HEK293 (cell line): ENCODE data around the gene PTPRG.

ENCODE experiments used
- CTCF ChIP-seq: fragments of 450-650 bp; formaldehyde crosslinking; IDR thresholded peaks from 2 replicates; pipeline ENCODE4 v1.5.1; 2016; ENCODE audit warnings: missing biosample characterization, missing genetic modification characterization
- KLF16 ChIP-seq: fragments of 450-650 bp; formaldehyde crosslinking; IDR thresholded peaks from 2 replicates; pipeline ENCODE4 v1.5.1; 2017; ENCODE audit warnings: missing biosample characterization, missing genetic modification characterization
- ZNF114 ChIP-seq: fragments of 450-650 bp; formaldehyde crosslinking; IDR thresholded peaks from 2 replicates; pipeline ENCODE4 v1.5.0; 2017; ENCODE audit warnings: missing biosample characterization, missing genetic modification characterization
- ZNF138 ChIP-seq: fragments of 450-650 bp; formaldehyde crosslinking; IDR thresholded peaks from 2 replicates; pipeline ENCODE4 v1.5.1; 2016; ENCODE audit warnings: missing biosample characterization, missing genetic modification characterization, borderline replicate concordance
- ZNF146 ChIP-seq: fragments of 450-650 bp; formaldehyde crosslinking; IDR thresholded peaks from 2 replicates; pipeline ENCODE4 v1.5.1; 2016; ENCODE audit warnings: missing biosample characterization, missing genetic modification characterization
- ZNF24 ChIP-seq: fragments of 450-650 bp; formaldehyde crosslinking; IDR thresholded peaks from 2 replicates; pipeline ENCODE4 v1.5.1; 2016; ENCODE audit warnings: missing biosample characterization, missing genetic modification characterization
- ZNF561 ChIP-seq: fragments of 450-650 bp; IDR thresholded peaks from 2 replicates; pipeline ENCODE4 v1.5.1; 2018; ENCODE audit warnings: missing biosample characterization, missing genetic modification characterization, borderline replicate concordance
- ZNF600 ChIP-seq: fragments of 450-650 bp; formaldehyde crosslinking; IDR thresholded peaks from 2 replicates; pipeline ENCODE4 v1.5.1; 2016; ENCODE audit warnings: missing biosample characterization, missing genetic modification characterization
- TF ChIP-seq, protein P1 (sequence below): fragments of 450-650 bp; formaldehyde crosslinking; IDR thresholded peaks from 2 replicates; pipeline ENCODE4 v1.5.1; 2016; ENCODE audit warnings: missing biosample characterization, missing genetic modification characterization

- TF ChIP-seq CTCF (tag by site-specific recombination) (no peak; the same call in 1 of the 2 replicates), ZNF146 (no peak), ZNF600 (tag by site-specific recombination) (peak; percentile 97), KLF16 (tag by site-specific recombination) (no peak), ZNF24 (tag by site-specific recombination) (no peak), ZNF561 (0 out of 2 replicates have a peak, but pooled peaks have one; percentile 12), ZNF138 (no peak), ZNF114 (tag by site-specific recombination) (no peak)
- TF ChIP-seq, protein P1, sequence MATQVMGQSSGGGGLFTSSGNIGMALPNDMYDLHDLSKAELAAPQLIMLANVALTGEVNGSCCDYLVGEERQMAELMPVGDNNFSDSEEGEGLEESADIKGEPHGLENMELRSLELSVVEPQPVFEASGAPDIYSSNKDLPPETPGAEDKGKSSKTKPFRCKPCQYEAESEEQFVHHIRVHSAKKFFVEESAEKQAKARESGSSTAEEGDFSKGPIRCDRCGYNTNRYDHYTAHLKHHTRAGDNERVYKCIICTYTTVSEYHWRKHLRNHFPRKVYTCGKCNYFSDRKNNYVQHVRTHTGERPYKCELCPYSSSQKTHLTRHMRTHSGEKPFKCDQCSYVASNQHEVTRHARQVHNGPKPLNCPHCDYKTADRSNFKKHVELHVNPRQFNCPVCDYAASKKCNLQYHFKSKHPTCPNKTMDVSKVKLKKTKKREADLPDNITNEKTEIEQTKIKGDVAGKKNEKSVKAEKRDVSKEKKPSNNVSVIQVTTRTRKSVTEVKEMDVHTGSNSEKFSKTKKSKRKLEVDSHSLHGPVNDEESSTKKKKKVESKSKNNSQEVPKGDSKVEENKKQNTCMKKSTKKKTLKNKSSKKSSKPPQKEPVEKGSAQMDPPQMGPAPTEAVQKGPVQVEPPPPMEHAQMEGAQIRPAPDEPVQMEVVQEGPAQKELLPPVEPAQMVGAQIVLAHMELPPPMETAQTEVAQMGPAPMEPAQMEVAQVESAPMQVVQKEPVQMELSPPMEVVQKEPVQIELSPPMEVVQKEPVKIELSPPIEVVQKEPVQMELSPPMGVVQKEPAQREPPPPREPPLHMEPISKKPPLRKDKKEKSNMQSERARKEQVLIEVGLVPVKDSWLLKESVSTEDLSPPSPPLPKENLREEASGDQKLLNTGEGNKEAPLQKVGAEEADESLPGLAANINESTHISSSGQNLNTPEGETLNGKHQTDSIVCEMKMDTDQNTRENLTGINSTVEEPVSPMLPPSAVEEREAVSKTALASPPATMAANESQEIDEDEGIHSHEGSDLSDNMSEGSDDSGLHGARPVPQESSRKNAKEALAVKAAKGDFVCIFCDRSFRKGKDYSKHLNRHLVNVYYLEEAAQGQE (tag by site-specific recombination), result no peak; the same call in 1 of the 2 replicates
Observed at GRCh38 chr3:61561374-61562041, at the start of gene PTPRG.
